ENCODE results near the gene ALKBH8. TPM values are rescaled to one million over a fixed set of nuclear protein-coding genes. Genes with fewer than 3 reads are reported as not detected.

Gene ALKBH8
- total RNA-seq, 1 donor from 2014 or later: 7.2 TPM

- H3K4me1 Mint-ChIP-seq: peaks cover 22% of the 10 kb centered on the region
- DNase-seq (ENCODE audit: low spot score in 2 of 2, unreplicated experiment in 2 of 2): no peak
- TF ChIP-seq CTCF (IDR thresholded peaks at IDR 0.05; ENCODE audit: unreplicated experiment): no peak
These were observed 108.4 kb downstream of the ALKBH8 start for GRCh38 chr11:107457205-107457557.

DNA sequence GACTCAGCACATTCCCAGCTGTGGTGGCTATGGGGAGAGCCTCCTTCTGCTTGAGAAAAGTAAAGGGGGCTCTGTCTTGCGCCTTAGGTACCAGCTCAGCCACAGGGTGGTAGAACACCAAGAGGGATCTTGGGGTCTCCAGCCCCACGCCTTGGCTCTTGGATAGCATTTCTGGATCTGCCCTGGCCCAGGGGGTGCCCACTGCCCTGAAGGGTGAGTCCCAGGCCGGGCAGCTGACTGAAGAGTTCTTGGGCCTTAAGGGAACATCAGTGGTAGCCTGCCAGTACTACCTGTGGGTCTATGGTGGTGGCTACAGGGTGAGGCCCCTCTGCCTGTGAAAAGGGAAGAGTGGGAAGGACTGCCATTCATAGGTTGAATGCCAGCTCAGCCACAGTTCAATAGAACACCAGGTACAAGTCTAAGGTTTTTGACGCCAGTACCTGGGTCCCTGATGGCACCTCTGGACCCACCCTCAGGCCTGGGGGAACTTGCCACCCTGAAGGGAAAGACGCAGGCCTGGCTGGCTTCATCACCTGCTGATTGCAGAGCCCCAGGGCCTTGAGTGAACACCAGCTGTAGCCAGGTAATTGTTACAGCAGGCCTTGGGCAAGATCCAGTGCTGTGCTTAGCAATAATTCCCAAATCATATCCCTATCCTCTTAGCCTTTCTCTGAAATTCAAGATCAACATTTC lies 111.8 kb downstream of the ALKBH8 start:
- peaks cover 22% of the 10 kb centered on the region for H3K4me1 Mint-ChIP-seq
- no peaks in the 10 kb centered on the region for H3K27me3 Mint-ChIP-seq (ENCODE audit: low read depth)
- no peak overlapping the region for H3K4me3 Mint-ChIP-seq
- peaks cover 2% of the 10 kb centered on the region for H3K9me3 Mint-ChIP-seq
- no peak for TF ChIP-seq CTCF (IDR thresholded peaks at IDR 0.05; ENCODE audit: unreplicated experiment)
- DNase-seq (ENCODE audit: low spot score in 2 of 2, unreplicated experiment in 2 of 2): no peak
- H3K27ac Mint-ChIP-seq: no peak overlapping the region
- H3K36me3 Mint-ChIP-seq: peaks cover 10% of the 10 kb centered on the region

More at GRCh38 chr11:107457205-107457557, 108.4 kb downstream of the ALKBH8 start:
- Mint-ChIP-seq H3K4me3 (peak overlapping the region; percentile 80), H3K27me3 (ENCODE audit: low read depth) (peaks cover 16% of the 10 kb centered on the region), H3K9me3 (no peaks in the 10 kb centered on the region), H3K27ac (peak overlapping the region; percentile 74), H3K36me3 (peaks cover 4% of the 10 kb centered on the region)

Other genes with a start within 250 kb of the ALKBH8 start
- gene CWF19L2, start 107.9 kb downstream of the ALKBH8 start, total RNA-seq: 15.9 to 18.0 TPM (median 17.1 TPM) in 3 replicates
- gene ELMOD1, start 25.4 kb upstream of the ALKBH8 start, total RNA-seq: 0.69 to 0.75 TPM (median 0.73 TPM) in 3 replicates
- gene SLN, start 146.3 kb upstream of the ALKBH8 start, total RNA-seq: not detected in 3 replicates